AG04449 (cell line): ENCODE measurements around the gene PUDP.
"Not testable (repeated sequence)": the region's sequence is repeated elsewhere in the genome, so short reads cannot be mapped to it uniquely, and the experiment has no call there.

Experiments used
- CTCF ChIA-PET: fragments of 350-600 bp; formaldehyde crosslinking; extraction: SDS; loops from one replicate; lab custom pipeline; 2021; ENCODE audit warnings: antibody characterized with exemption; lab: Yijun Ruan, JAX
- POLR2A ChIA-PET: fragments of 400-600, 350-600 bp; formaldehyde crosslinking; extraction: SDS; loops from one replicate; lab custom pipeline; 2020; ENCODE audit warnings: antibody characterized with exemption, inconsistent platforms; lab: Yijun Ruan, JAX
- DNase-seq: peaks from one replicate; pipeline ENCODE4 v3.0.0-alpha.2; 2010; ENCODE audit warnings: low read depth, low spot score
- H3K4me3 ChIP-seq: 2 replicates; pipeline ENCODE4 v1.5.1; 2011; ENCODE audit warnings: low read depth, mild to moderate bottlenecking, control low read depth, low read length
- TF ChIP-seq, protein P1 (sequence below): IDR thresholded peaks from one replicate; pipeline ENCODE4 v1.5.1; 2011; ENCODE audit warnings: mild to moderate bottlenecking, moderate library complexity, low read length, control low read depth, inconsistent platforms; ENCODE audit not compliant: insufficient read depth; ENCODE audit errors: missing control alignments

The PUDP gene

DNA sequence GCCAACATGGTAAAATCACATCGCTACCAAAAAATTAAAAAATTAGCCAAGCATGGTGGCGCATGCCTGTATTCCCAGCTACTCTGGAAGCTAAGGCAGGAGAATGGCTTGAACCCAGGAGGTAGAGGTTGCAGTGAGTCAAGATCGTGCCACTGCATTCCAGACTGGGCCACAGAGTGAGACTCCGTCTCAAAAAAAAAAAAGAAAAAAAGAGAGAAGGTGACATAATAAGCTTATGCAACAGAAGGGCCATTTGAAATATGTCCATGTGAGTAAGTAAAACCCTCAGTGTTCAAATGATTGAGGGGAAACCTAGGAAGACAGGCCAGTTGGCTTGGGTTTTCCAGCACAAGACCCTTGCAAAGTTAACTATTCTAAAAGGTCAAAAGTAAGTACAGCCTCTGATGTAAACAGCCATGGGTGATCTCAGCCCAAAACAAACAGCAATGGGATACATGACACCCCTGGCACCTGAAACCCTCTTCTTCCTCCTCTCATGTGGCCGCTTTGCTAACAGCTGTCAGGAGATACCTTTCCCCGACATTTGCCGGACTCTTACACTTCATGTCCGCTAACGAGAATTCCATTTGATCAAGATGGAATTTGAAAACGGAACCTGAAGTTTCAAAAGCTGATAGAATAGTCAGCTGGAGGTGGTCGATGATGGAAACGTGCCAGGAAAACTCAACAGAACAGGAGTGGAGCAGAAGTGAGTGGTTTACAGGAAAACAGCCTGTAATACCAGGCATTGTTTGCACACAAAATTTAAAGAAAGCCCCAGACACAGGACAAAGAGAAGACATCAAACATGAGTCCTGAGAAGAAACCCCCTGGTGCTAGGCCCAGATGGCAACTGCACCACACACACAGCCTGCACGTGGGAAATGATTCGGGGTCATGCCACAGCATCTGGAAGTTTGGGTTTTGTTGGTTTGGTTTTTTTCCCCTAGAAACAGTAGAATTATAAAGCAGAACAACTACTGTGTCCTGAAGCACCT is 93.4 kb downstream of the PUDP start:
- ChIA-PET CTCF (no interaction called here), POLR2A (no interaction called here)
- no peak for DNase-seq

DNA sequence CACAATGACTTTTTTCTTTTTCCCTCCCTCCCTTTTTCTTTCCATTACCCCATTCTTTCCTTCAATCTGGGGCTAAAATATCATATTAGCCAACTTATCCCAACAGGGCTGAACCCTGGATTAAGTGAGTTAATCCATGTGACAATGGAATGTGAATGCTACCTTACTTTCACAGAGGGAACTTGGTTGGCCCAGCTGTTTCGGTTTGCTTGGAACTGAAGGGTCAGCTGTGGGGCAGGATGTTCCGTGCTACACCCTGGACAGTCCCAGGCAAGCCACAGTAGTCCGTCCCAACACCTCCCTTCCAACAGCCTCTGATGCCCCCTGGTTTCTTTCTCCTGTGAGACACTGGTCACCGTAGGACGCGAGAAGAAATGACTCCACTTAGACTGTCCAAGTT is 95.4 kb downstream of the PUDP start:
- no peak overlapping the region for H3K4me3 ChIP-seq
- DNase-seq, result no peak
- CTCF ChIA-PET, result no interaction called here
- POLR2A ChIA-PET, result no interaction called here
- TF ChIP-seq, protein P1, sequence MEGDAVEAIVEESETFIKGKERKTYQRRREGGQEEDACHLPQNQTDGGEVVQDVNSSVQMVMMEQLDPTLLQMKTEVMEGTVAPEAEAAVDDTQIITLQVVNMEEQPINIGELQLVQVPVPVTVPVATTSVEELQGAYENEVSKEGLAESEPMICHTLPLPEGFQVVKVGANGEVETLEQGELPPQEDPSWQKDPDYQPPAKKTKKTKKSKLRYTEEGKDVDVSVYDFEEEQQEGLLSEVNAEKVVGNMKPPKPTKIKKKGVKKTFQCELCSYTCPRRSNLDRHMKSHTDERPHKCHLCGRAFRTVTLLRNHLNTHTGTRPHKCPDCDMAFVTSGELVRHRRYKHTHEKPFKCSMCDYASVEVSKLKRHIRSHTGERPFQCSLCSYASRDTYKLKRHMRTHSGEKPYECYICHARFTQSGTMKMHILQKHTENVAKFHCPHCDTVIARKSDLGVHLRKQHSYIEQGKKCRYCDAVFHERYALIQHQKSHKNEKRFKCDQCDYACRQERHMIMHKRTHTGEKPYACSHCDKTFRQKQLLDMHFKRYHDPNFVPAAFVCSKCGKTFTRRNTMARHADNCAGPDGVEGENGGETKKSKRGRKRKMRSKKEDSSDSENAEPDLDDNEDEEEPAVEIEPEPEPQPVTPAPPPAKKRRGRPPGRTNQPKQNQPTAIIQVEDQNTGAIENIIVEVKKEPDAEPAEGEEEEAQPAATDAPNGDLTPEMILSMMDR, result no peak

More for the DNA sequence above, 93.4 kb downstream of the PUDP start:
- no peak overlapping the region for H3K4me3 ChIP-seq
- TF ChIP-seq, protein P1, result no peak

DNA sequence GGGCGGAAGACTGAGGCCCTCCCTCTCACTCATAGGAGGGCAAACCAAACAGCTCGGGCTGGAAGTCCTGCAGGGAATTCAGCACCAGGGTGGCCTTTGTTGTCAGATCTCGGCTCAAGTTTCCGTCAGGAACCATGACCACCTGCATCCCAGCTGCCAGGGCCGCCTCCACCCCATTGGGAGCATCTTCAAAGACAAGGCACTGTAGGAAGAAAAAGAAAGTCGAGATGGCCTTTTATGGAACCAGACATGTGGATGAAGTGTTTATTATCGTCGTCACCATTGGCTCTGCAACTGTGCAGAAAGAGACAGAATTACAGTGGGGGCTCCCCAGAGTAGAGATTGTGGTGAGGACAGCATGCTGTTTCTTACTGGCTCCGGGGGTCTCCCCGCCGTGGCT is 97.7 kb downstream of the PUDP start:
- CTCF ChIA-PET, result no interaction called here
- no peak overlapping the region for H3K4me3 ChIP-seq
- no peak for DNase-seq
- TF ChIP-seq, protein P1, result no peak
- POLR2A ChIA-PET, result no interaction called here

DNA sequence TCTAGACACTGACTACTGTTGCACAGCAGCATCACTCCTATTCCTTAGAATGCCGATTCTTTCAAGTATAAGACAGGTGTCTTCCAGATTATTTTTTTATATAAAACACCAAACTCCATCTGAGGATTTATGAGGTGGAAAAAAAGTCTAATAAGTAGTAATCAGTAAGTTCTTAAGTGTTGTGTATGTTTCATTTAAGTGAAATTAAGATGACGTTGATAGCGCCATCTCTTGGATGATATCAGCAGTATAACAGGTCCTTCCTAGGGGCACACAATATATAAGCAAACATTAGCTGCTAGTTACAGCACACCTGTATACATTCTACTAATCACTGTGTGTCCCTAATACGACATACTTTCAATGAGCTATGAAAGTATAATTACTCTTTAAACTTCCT is 100.0 kb downstream of the PUDP start:
- TF ChIP-seq, protein P1, result no peak
- DNase-seq, result no peak
- CTCF ChIA-PET, result no interaction called here
- H3K4me3 ChIP-seq, result no peak overlapping the region
- POLR2A ChIA-PET, result no interaction called here

DNA sequence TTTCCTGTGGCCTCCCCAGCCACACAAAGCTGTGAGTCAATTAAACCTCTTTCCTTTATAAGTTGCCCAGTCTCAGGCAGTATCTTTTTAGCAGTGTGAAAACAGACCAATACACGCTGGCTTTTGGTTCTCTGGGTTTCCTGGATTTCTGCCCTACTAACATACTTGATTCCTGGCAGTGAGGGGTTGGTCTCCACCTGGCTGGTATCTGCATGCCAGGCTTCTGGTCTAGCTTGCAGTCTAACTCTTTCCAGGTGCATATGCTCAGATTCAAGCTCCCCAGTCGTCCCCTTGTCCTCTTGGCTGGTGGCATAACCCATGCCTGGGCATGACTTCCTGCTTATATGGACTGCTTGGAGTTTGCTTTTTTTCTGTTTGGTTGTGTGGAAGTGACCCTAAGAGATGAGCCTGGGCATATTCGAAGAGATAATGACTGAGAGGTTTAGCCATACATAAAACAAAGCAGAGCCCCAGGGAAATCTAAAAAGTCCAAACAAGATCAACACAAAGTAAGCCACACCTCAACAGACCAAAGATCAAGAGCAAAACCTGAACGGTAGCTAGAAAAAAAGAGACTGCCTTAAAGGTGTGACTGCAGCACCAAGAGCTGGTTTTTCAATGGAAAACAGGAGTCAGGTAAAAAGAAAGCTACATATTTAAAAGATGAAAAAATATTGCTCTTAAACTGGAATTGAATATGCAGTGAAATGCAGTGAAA is 102.6 kb downstream of the PUDP start:
- no peak overlapping the region for H3K4me3 ChIP-seq
- DNase-seq, result no peak
- CTCF ChIA-PET, result no interaction called here
- TF ChIP-seq, protein P1, result no peak
- POLR2A ChIA-PET, result no interaction called here

DNA sequence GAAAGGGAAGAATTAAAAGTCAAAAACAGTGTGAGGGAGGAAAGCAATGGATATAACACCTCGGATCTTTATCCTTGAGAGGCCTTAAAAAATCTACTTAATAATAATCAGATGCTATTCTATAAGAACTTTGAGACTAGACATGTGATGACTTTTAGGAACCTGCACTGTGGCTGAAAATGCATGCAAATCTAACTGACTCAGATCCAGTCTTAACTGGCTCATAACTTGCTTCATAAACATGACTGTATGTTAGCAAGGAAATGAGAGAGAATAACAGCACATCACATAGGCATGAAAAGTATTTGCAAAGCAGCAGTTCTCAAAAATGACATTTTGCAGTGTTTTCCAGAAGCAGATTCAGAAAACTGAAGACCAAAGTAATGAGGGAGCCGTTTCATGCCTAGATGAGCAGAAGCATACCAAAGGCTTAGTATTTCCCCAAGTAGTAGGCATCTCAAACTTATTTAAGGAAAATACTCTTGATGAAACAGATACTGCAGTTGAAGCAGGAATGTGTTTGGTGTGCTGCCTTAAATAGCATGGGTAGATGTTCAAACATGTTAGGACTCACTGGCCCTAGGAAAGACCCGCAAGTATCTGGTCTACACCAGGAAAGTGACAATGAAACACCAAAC is 104.0 kb downstream of the PUDP start:
- POLR2A ChIA-PET, H3K4me3 ChIP-seq, CTCF ChIA-PET: not testable (repeated sequence)
- DNase-seq, result peak; percentile 56
